Measurements from ENCODE around the gene RNF220. TPM values are rescaled to one million over a fixed set of nuclear protein-coding genes. Genes with fewer than 3 reads are reported as not detected.

RNF220 gene
- total and polyA plus RNA-seq, 2 of the 13 experiments (the other 11 are each of a cell fraction or from before 2014, with no cell fraction given): 48.2 to 72.1 TPM

- intact Hi-C loops (cut with micrococcal nuclease; ENCODE audit: unreplicated experiment): no loop called here
- Histone ChIP-seq H3K4me3 (replicated peaks in 1 of 3; ENCODE audit: insufficient read depth in 1 of 3, low read depth in 2 of 3, low read length in 3 of 3) (no peak overlapping the region), H4K20me1 (ENCODE audit: insufficient read depth, low read length) (no peaks in the 10 kb centered on the region), H3K36me3 (replicated peaks in 1 of 2; ENCODE audit: control insufficient read depth in 1 of 2, insufficient read depth in 2 of 2, low read length in 2 of 2) (peaks cover 45 to 76% of the 10 kb centered on the region in 2 experiments), H3K27me3 (ENCODE audit: control insufficient read depth in 1 of 2, insufficient read depth in 2 of 2, low read length in 2 of 2) (no peaks in the 10 kb centered on the region), H3K79me2 (ENCODE audit: insufficient read depth, low read length) (no peaks in the 10 kb centered on the region), H3K9ac (ENCODE audit: insufficient read depth, low read depth, low read length) (no peak overlapping the region), H3K9me3 (ENCODE audit: low read length) (no peaks in the 10 kb centered on the region), H3K4me2 (ENCODE audit: low read depth, low read length) (no peak overlapping the region), H3K4me1 (ENCODE audit: insufficient read depth, low read length) (no peaks in the 10 kb centered on the region), H3K27ac (ENCODE audit: extremely low read length, insufficient read depth, low read length) (no peak overlapping the region), H2AFZ (ENCODE audit: low read length) (no peak overlapping the region)
- BruUV-seq (replicated peaks): no TSS peak
- TF ChIP-seq TBL1XR1 (IDR thresholded peaks at IDR 0.05; ENCODE audit: borderline replicate concordance, low read length, partially characterized antibody) (no peak), NONO (IDR thresholded peaks at IDR 0.05) (no peak), NONO (CRISPR knock-in tag; conservative IDR thresholded peaks at IDR 0.05) (no peak), SETDB1 (CRISPR knock-in tag; IDR thresholded peaks at IDR 0.05; ENCODE audit: borderline replicate concordance) (no peak), ZBTB42 (CRISPR knock-in tag; IDR thresholded peaks at IDR 0.05) (no peak), EED (CRISPR knock-in tag; IDR thresholded peaks at IDR 0.05) (no peak), ARID2 (CRISPR knock-in tag; IDR thresholded peaks at IDR 0.05; ENCODE audit: borderline replicate concordance) (no peak), ZNF784 (CRISPR knock-in tag; IDR thresholded peaks at IDR 0.05; ENCODE audit: borderline replicate concordance) (no peak), FOXK2 (IDR thresholded peaks at IDR 0.05) (no peak), ZNF282 (IDR thresholded peaks at IDR 0.05; ENCODE audit: partially characterized antibody) (no peak), CENPX (CRISPR knock-in tag; IDR thresholded peaks at IDR 0.05) (no peak), PBX2 (CRISPR knock-in tag; IDR thresholded peaks at IDR 0.05) (no peak), ZNF234 (CRISPR knock-in tag; conservative IDR thresholded peaks at IDR 0.05) (no peak), DBP (CRISPR knock-in tag; IDR thresholded peaks at IDR 0.05; ENCODE audit: not compliant biosample characterization) (no peak), RORA (CRISPR knock-in tag; IDR thresholded peaks at IDR 0.05) (no peak), KDM1A (CRISPR knock-in tag; IDR thresholded peaks at IDR 0.05) (no peak), PAWR (CRISPR knock-in tag; IDR thresholded peaks at IDR 0.05; ENCODE audit: borderline replicate concordance) (no peak), RBFOX2 (IDR thresholded peaks at IDR 0.05; ENCODE audit: low read depth, low read length) (no peak), CERS6 (CRISPR knock-in tag; IDR thresholded peaks at IDR 0.05) (no peak), ATAD3A (CRISPR knock-in tag; IDR thresholded peaks at IDR 0.05) (no peak), ZMYM2 (CRISPR knock-in tag; IDR thresholded peaks at IDR 0.05) (no peak)
- in situ Hi-C loops (cut with HindIII; ENCODE audit: extremely low pct_ligation_motif_present, low pct_unique_long_range_greater_than_20kb): no loop called here
- ATAC-seq: no peak
- ChIA-PET POLR2A (interaction anchor here (4.2 kb wide), 1 partner anchor 17 kb away, joined by 25 read pairs; no protein-coding TSS in a partner anchor), CTCF (ENCODE audit: low intra/inter-chr PET ratio, low total read pairs) (no interaction called here)
- 93% methylated on average over 13 of the region's 13 CpGs for WGBS (ENCODE audit: low lambda C conversion rate)
- no peak for DNase-seq (ENCODE audit: low spot score)
- no peak for FAIRE-seq
These were observed 243.6 kb downstream of the RNF220 start for GRCh38 chr1:44648529-44649250.
